HG02884 (cell line): ENCODE measurements around the gene POLR2M.
A peak's percentile ranks its signal among the peaks of the same experiment; 100 is the strongest.

Source experiments
- ATAC-seq: cut with Tn5 transposase; IDR thresholded peaks from one replicate; pipeline ENCODE4 v1.9.1; 2021; ENCODE audit warnings: mild to moderate bottlenecking, moderate library complexity; ENCODE audit not compliant: unreplicated experiment

The POLR2M gene

GRCh38 chr15:57706405-57707209 lies at the start of gene POLR2M:
TSS of gene POLR2M (plus strand) at chr15:57706714. CDS start at chr15:57706843, 129 bp downstream.
- peak; percentile 87 for ATAC-seq

DNA sequence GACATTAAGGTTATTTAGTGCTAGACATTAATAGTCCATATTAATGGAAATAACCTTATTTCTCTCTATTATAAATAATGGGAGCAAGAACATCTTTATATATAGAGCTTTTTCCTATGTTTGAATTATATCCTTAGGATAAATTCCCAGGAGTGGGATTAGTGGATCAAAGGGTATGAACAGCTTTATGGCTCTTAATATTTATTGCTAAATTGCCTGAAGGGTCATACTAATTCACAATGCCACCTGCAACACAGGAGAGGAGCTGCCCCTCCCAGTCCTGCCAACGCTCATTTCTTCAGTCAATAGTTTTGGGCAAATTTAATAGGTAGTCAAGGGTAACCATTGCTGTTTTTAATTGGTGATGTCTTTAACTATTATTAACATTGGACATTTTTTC lies 48.9 kb upstream of the POLR2M start:
- no peak for ATAC-seq

DNA sequence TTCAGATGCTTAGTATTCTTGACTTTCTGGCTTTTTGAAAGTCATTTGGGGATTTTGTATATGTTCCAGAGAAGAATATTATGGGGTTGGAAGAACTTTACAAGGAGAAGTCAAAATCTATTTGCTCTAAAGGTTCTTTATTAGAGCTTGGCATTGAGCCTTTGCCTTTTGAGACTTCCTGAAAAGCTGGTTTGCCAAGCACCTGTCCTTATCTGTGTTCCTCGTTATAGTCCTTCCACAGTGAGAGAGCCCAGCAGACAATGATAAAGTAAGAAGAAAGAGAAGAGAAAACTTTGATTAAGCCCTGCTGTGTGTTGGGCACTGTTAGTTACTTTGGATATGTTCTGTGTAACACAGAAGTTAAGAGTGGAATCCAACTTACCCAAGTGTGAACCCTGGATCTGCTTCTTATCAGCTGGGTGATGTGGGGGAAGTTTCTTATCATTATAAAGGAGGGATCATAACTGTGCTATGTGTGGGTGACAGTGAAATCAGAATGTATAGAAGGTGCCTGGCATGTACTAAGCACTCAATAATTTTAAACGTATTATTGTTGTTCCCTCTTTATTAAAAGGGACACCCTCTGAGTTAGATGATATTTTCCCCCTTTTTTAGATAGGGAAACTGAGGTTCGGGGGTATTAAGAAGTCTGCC lies 44.3 kb upstream of the POLR2M start:
- ATAC-seq, result no peak

- no peak for ATAC-seq
Measured at GRCh38 chr15:57662802-57663201, 43.7 kb upstream of the POLR2M start.

DNA sequence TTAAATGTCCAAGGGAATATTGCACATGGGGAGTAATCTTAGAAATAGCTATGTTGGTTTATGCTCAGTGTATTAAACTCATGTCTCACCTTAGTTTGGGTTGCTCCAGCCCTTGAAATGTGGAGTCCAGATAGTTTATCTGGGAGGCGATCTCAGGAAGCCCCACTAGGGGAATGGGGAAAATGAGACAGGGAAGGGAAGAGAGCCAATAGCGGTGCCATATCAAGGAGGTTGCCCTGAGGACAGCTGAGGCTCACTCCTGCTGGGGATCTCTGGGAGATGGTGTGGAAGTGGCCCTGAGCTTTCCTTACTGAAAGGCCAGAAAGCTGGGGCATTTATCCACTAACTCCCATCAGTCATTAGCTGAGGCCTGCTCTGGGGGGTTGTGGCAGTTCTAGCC lies 43.3 kb upstream of the POLR2M start:
- ATAC-seq, result no peak

DNA sequence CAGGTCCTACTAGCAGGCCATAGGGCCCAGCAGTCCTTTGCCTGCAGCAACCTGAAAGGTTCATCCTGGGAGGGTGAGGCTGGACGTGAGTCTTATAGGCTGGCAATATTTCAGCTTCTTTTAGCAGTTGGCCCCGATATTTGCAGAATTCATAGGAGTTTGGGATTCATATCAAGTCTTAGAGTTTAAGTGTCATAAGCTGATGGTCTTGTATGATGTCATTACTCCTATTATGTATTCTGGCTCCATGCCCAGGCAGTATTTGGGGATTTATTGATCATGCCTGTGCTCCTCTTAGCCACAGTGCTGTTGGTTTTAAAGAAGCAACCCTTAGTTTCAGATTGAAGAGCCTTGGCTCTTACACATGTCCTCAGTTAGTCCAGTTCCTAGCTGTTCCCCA lies 41.3 kb upstream of the POLR2M start:
- no peak for ATAC-seq

- ATAC-seq, result no peak
Measured at GRCh38 chr15:57665939-57666338, 40.6 kb upstream of the POLR2M start.

DNA sequence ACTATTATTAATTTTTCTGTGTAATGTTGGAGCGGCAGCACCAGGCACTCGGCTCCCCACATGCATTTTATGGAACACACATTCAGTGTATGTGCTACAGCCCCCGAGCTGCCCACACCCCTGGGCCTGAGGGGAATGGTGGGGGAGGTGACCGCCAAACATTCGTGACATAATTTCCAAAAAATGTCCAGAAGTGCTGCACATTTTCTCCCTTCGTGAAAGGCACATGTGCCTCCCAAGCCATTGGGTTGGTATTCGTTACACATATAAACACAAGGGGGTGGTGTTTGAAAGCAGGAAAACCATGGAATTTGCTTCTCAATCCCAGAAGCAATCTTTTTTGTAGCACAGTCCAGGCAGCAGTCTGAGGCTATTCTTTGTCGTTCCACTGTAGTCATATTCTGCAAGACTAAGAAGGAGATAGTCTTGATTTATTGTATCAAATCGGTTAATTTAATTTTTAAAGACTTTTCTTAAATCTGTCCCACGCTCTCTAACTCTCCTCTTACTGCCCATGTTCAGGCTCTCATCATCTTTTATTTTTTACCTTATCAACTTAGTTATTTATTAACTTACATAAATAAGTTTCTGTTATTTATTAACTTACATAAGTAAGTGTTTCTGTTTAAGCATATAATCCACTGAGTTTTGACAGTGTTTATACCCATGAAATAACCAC lies 39.2 kb upstream of the POLR2M start:
- ATAC-seq, result no peak

DNA sequence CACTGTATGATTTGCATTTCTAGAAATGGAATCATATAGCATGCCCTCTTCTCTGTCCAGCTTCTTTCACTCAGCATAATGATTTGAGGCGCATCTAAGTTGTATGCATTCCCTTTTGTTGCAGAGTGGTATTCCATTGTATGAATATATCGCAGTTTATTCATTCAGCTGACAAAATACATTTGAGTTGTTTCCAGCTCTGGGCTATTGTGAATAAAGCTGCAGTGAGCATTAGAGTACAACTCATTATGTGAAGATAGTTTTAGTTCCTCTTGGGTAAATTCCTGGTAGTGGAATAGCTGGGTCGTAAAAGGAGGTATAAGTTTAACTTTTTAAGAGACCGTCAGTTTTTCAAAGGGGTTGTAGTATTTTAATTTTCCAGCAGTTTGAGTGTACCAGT lies 38.5 kb upstream of the POLR2M start:
- ATAC-seq, result no peak

GRCh38 chr15:57671636-57672035 lies 34.9 kb upstream of the POLR2M start:
- no peak for ATAC-seq

- ATAC-seq, result no peak
Measured at GRCh38 chr15:57675481-57676181, 30.9 kb upstream of the POLR2M start.

DNA sequence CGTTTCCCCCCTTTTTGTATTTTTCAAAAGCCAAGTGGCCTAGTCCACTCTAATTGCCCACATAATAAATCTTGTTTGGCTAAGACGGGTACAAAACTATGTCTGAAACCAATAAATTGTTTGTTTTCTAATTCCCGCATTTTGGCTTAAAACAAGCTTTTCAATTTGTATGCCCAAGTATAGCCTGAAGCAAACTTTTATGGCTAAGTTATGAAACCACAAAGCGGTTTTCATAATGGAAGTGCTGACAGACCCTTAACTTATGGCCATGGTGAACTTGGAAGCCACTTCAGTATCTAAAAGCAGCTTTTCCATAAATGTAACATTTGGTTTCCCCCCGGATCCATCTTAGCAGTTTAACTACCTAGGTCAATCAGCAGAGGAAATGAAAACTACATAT lies 29.9 kb upstream of the POLR2M start:
- ATAC-seq, result no peak

DNA sequence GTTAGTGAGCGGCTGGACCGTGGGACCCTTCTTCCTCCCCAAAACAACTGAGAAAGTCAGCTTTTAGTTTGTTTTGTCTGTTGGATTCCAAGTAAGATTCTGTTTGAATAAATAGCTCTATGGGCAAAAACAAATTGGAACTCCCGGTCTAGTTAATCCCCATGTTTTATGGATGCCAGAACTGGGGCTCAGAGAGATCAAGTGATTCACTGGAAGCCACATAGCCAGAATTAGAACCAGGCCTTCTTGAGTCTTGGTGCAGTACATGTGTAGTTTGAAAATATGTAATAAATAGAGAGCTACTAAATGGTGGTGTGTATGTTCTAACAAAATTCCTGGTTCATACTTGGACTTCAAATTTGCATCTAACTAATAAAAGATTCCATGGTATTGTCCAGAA lies 29.3 kb upstream of the POLR2M start:
- ATAC-seq, result no peak

DNA sequence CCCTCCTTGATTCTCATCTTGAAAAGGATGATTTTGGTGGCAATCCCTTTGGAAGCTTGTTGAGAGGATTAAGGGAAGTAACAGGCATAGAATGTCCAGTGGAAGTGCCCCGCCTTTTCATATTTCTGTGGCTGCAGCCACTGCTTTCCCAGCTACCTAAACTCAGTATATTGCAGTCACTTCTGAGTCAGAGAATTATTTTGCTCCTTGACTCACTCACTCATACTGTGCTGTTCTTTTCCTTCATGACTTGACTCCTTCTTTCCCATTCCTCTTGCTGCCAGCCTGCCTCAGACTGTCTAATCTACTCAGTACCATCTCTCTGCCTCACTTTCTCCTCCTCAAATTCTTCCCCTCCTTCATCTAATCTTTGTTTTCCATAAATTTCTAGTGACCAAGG lies 26.5 kb upstream of the POLR2M start:
- no peak for ATAC-seq

GRCh38 chr15:57681011-57681410 lies 25.5 kb upstream of the POLR2M start:
- no peak for ATAC-seq

GRCh38 chr15:57683481-57683880 lies 23.0 kb upstream of the POLR2M start:
- ATAC-seq, result no peak

GRCh38 chr15:57684491-57685151 lies 21.9 kb upstream of the POLR2M start:
- no peak for ATAC-seq

DNA sequence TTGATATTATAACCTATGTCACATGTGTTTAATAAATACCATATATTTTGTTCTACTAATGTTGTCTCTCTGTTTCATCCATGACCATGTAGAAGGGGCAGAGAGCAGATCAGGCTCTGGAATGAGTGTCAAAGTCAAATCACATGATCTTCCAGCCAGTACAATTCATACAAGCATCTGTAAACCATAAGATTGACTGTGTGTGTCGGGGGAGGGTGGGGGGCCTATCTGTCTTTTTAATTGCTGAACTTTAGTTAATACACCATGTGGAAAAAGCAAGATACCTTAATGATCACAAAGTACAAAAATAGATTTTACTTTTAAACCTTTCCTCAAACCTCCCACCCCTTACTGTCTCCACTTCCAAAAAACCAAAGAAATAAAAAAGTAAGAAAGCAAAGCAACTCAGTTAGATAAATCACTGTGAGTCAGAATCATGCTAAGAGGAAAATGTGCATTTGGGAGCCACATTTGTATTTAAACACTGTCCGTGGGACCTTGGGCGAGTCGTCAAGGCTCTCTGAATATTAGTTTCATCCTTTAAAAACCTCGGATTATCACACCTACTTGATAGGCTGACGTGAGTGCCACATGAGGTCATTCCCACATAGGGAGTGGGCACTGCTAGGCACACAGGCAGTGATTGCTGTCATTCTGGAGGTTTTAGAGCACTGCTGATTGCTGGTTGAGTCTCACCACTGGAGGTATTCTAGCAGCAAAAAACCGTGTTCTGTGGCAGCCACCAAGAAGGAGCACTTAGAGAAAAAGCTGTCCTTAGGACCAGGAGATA lies 21.0 kb upstream of the POLR2M start:
- ATAC-seq, result no peak

- ATAC-seq, result no peak
Measured at GRCh38 chr15:57686657-57687056, 19.9 kb upstream of the POLR2M start.

DNA sequence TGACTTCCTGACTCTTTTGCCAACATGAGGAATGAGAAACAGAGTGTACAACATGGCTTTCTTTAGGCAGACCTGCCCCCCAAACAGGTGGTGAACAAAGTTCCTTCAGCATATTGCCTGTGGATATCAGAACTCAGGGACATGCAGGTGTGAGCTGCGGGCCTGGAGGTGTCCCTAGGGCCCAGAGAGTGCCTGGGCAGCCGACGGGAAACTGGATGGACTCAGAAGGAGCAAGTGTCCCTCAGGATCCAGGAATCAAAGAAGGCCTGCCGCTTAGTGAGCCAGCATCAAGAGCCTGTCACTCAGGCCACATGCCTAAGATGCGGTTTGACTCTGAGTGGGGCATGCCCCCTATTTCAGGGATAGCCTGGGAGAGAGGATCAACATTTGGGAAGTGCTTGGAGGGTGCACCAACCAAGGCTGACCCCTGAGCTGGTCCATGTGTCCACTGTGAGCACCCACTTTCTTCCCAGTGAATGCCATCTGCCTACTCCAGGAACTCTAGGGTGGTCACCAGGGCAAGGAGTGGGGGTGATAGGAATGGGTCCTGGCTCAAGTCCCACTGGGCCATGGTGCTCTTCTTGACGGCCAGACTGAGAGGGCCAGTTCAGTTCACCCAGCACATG lies 16.1 kb upstream of the POLR2M start:
- ATAC-seq, result no peak
